Stomach smooth muscle (tissue), 2 donors: Measurements from ENCODE around the gene MMP20.

Experiments
- H3K27ac ChIP-seq: one replicate; pipeline ENCODE4 v1.7.0; 2013; ENCODE audit warnings: mild to moderate bottlenecking, low read length, inconsistent platforms
- H3K27me3 ChIP-seq, 2 donors: one replicate each; pipeline ENCODE4 v1.7.0; 2013; ENCODE audit warnings: low read length in 2 of 2; ENCODE audit not compliant: insufficient read depth in 2 of 2, control insufficient read depth in 1 of 2
- H3K36me3 ChIP-seq, 2 donors: one replicate each; pipeline ENCODE4 v1.7.0; 2013; ENCODE audit warnings: low read length in 2 of 2; ENCODE audit not compliant: control insufficient read depth in 2 of 2, insufficient read depth in 2 of 2
- H3K4me1 ChIP-seq: one replicate; pipeline ENCODE4 v1.7.0; 2013; ENCODE audit warnings: low read length; ENCODE audit not compliant: control insufficient read depth, insufficient read depth
- H3K4me3 ChIP-seq, 2 donors: one replicate each; pipeline ENCODE4 v1.7.0; 2013; ENCODE audit warnings: low read length in 2 of 2
- H3K9ac ChIP-seq, 2 donors: one replicate each; pipeline ENCODE4 v1.7.0; 2013; ENCODE audit warnings: low read length in 2 of 2, mild to moderate bottlenecking in 1 of 2
- H3K9me3 ChIP-seq, 2 donors: one replicate each; pipeline ENCODE4 v1.7.0; 2013; ENCODE audit warnings: low read length in 2 of 2; ENCODE audit not compliant: control insufficient read depth in 2 of 2
- donor health status: healthy.
- donor health status: Pancreatic carcinoma.

The MMP20 gene

GRCh38 chr11:102592634-102593581 is 32.2 kb downstream of the MMP20 start:
- Histone ChIP-seq H3K4me1 (no peaks in the 10 kb centered on the region), H3K27me3 (no peaks in the 10 kb centered on the region), H3K9me3 (no peaks in the 10 kb centered on the region), H3K36me3 (no peaks in the 10 kb centered on the region), H3K9ac (no peak overlapping the region), H3K27ac (no peak overlapping the region), H3K4me3 (no peak overlapping the region)

GRCh38 chr11:102592131-102592530 is 33.0 kb downstream of the MMP20 start:
- Histone ChIP-seq H3K4me3 (no peak overlapping the region), H3K9me3 (no peaks in the 10 kb centered on the region), H3K4me1 (no peaks in the 10 kb centered on the region), H3K36me3 (no peaks in the 10 kb centered on the region), H3K27me3 (no peaks in the 10 kb centered on the region), H3K9ac (no peak overlapping the region), H3K27ac (no peak overlapping the region)

GRCh38 chr11:102591160-102591718 is 33.9 kb downstream of the MMP20 start:
- Histone ChIP-seq H3K9ac (no peak overlapping the region), H3K36me3 (no peaks in the 10 kb centered on the region), H3K4me3 (no peak overlapping the region), H3K27me3 (no peaks in the 10 kb centered on the region), H3K27ac (no peak overlapping the region), H3K9me3 (no peaks in the 10 kb centered on the region), H3K4me1 (no peaks in the 10 kb centered on the region)

GRCh38 chr11:102590276-102591049 is 34.7 kb downstream of the MMP20 start:
- no peaks in the 10 kb centered on the region for H3K27me3 ChIP-seq
- H3K9ac ChIP-seq, result no peak overlapping the region
- H3K4me3 ChIP-seq, result no peak overlapping the region

GRCh38 chr11:102589047-102589459 is 36.1 kb downstream of the MMP20 start:
- H3K9ac ChIP-seq, result no peak overlapping the region
- H3K36me3 ChIP-seq, result no peaks in the 10 kb centered on the region
- no peak overlapping the region for H3K27ac ChIP-seq
- no peaks in the 10 kb centered on the region for H3K27me3 ChIP-seq
- no peaks in the 10 kb centered on the region for H3K4me1 ChIP-seq
- no peak overlapping the region for H3K4me3 ChIP-seq
- H3K9me3 ChIP-seq, result no peaks in the 10 kb centered on the region

More at GRCh38 chr11:102590276-102591049, 34.7 kb downstream of the MMP20 start:
- Histone ChIP-seq H3K4me1 (no peaks in the 10 kb centered on the region), H3K9me3 (no peaks in the 10 kb centered on the region), H3K27ac (no peak overlapping the region), H3K36me3 (no peaks in the 10 kb centered on the region)

GRCh38 chr11:102587722-102588121 is 37.4 kb downstream of the MMP20 start:
- Histone ChIP-seq H3K27me3 (no peaks in the 10 kb centered on the region), H3K9me3 (no peaks in the 10 kb centered on the region), H3K36me3 (no peaks in the 10 kb centered on the region), H3K9ac (no peak overlapping the region), H3K4me3 (no peak overlapping the region), H3K27ac (no peak overlapping the region), H3K4me1 (no peaks in the 10 kb centered on the region)

- Histone ChIP-seq H3K36me3 (no peaks in the 10 kb centered on the region), H3K27me3 (no peaks in the 10 kb centered on the region)
Measured at GRCh38 chr11:102583141-102583873, 41.8 kb downstream of the MMP20 start.

GRCh38 chr11:102582140-102582539 is 43.0 kb downstream of the MMP20 start:
- Histone ChIP-seq H3K27me3 (no peaks in the 10 kb centered on the region), H3K9me3 (no peaks in the 10 kb centered on the region), H3K27ac (no peak overlapping the region), H3K4me1 (no peaks in the 10 kb centered on the region), H3K36me3 (no peaks in the 10 kb centered on the region), H3K4me3 (no peak overlapping the region), H3K9ac (no peak overlapping the region)

More at GRCh38 chr11:102583141-102583873, 41.8 kb downstream of the MMP20 start:
- no peaks in the 10 kb centered on the region for H3K9me3 ChIP-seq
- H3K9ac ChIP-seq, result no peak overlapping the region
- no peak overlapping the region for H3K27ac ChIP-seq
- H3K4me3 ChIP-seq, result no peak overlapping the region
- H3K4me1 ChIP-seq, result no peaks in the 10 kb centered on the region

GRCh38 chr11:102581066-102581465 is 44.1 kb downstream of the MMP20 start:
- H3K9ac ChIP-seq, result no peak overlapping the region
- no peak overlapping the region for H3K4me3 ChIP-seq
- no peaks in the 10 kb centered on the region for H3K27me3 ChIP-seq
- no peaks in the 10 kb centered on the region for H3K4me1 ChIP-seq
- no peak overlapping the region for H3K27ac ChIP-seq
- H3K36me3 ChIP-seq, result no peaks in the 10 kb centered on the region
- no peaks in the 10 kb centered on the region for H3K9me3 ChIP-seq
